GM12872 (cell line): Measurements from ENCODE around the gene TRPT1.

Experiments used
- TF ChIP-seq, protein P1 (sequence below): IDR thresholded peaks from 3 replicates; pipeline ENCODE4 v1.5.1; 2011; ENCODE audit warnings: low read depth, mild to moderate bottlenecking, low read length, moderate library complexity; ENCODE audit not compliant: insufficient read depth

TRPT1 gene

DNA sequence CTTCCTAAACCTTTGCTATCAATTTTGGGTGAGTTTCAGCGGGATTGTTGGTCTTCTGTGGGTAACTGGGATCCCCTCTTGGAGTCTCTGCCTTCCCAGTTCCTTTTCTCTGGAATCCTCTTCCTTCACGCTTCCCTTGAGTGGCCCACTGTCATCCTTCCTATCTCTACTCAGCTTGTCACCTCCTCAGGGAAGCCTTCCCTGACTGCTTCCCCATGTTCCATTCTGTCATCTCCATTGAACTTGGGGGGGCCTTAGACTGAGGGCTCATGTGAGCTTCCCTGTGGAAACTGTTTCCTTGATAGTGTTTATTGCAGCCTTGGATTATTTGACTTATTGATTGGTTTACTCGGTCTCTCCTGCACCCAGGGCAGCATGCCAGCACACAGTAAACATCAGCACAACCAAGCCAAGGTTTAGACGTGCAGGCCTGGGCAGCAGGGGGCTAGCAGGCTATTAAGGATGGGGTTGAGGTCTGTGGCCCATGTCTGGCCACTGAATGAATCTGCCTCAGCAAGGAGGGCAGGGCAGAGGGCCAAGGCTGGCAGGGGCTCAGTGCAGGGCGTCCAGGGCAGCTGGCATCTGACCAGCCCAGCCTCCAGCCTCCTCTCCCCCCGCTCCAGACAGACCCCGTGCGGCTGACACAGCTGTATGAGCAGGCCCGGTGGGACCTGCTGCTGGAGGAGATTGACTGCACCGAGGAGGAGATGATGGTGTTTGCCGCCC, 7.2 kb downstream of the TRPT1 start:
- TF ChIP-seq, protein P1, sequence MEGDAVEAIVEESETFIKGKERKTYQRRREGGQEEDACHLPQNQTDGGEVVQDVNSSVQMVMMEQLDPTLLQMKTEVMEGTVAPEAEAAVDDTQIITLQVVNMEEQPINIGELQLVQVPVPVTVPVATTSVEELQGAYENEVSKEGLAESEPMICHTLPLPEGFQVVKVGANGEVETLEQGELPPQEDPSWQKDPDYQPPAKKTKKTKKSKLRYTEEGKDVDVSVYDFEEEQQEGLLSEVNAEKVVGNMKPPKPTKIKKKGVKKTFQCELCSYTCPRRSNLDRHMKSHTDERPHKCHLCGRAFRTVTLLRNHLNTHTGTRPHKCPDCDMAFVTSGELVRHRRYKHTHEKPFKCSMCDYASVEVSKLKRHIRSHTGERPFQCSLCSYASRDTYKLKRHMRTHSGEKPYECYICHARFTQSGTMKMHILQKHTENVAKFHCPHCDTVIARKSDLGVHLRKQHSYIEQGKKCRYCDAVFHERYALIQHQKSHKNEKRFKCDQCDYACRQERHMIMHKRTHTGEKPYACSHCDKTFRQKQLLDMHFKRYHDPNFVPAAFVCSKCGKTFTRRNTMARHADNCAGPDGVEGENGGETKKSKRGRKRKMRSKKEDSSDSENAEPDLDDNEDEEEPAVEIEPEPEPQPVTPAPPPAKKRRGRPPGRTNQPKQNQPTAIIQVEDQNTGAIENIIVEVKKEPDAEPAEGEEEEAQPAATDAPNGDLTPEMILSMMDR, result no peak

DNA sequence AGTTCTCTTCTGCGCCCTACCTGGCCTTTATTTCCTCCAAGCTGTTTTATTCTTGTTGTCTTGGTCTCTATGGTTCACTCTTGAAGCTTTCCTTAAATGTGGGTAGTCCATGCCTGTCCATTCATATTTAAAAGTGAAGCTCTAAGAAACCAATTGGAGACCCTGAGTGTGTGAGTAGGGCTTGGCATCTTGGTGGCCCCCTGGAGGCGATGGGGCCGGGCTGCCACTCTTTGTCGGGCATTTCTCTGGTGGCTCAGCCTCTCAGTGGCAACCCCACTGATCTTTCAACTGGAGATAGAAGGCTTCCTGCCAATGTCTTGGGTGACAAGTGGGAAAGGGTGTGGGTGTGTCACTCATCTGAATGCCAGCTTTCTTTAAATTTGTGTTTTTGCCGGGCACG, 9.1 kb downstream of the TRPT1 start:
- TF ChIP-seq, protein P1, result peak; percentile 21; the same call in 1 of the 3 replicates

DNA sequence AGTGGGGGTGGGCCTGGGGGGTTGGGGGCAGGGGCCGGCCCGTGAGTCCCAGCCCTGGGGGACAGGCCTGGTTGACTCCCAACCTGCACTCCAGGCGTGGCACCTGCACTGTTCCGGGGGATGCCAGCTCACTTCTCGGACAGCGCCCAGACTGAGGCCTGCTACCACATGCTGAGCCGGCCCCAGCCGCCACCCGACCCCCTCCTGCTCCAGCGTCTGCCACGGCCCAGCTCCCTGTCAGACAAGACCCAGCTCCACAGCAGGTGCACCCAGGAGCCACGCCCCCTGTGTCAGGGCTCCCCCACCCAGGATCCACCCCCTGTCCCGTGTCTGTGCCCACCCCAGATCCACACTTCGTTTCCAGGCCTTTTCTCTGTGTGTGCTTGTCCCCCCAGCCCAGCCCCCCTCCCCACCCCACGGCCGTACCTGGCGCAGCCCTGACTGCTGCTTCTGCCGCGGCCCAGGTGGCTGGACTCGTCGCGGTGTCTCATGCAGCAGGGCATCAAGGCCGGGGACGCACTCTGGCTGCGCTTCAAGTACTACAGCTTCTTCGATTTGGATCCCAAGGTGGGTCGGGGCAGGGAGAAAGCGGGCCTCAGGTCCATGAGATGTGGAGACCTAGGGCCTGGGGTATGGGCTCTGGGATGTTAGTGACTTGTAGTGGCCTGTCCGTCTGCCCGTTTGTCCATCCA, 14.7 kb downstream of the TRPT1 start:
- TF ChIP-seq, protein P1, result no peak

DNA sequence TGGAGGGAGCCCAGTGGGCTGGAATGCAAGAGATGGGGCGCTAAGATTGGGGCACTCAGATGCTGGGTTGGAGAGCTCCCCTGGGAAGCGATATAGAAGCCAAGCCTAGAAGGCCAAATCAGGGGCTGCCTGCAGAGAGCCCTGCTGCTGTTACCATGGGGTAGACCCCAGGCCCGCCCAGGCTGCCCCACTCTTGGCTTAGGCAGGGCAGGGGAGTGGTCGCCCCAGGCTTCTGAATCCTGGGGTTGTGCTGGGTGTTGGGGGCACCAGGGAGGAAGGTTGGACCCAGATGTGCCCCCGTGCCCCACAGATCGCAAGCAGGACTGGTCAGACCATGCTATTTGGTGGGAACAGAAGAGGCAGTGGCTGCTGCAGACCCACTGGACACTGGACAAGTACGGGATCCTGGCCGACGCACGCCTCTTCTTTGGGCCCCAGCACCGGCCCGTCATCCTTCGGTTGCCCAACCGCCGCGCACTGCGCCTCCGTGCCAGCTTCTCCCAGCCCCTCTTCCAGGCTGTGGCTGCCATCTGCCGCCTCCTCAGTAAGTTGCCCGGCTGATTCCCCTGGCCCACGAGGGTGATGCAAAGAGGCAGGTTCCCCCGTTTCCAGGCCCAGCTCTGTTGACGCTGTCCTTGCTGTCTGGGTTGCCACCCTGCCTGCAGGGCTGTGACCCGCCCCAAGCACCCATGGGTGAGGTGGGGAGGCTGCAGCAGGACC, 15.5 kb downstream of the TRPT1 start:
- TF ChIP-seq, protein P1, result no peak

DNA sequence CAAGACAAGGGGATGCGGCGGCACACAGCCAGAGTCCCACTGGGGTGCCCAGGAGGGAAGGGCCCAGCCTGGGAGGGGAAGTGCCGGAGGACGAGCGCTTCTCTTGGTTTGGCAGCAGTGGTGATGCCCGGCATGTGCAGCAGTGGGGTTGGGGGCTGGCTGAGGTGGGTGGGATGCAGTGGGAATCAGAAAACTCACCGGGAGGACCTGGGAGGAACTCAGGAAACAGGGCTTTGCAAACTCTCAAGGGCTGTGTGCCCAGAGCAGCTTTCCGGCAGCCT, 16.5 kb downstream of the TRPT1 start:
- TF ChIP-seq, protein P1, result no peak

DNA sequence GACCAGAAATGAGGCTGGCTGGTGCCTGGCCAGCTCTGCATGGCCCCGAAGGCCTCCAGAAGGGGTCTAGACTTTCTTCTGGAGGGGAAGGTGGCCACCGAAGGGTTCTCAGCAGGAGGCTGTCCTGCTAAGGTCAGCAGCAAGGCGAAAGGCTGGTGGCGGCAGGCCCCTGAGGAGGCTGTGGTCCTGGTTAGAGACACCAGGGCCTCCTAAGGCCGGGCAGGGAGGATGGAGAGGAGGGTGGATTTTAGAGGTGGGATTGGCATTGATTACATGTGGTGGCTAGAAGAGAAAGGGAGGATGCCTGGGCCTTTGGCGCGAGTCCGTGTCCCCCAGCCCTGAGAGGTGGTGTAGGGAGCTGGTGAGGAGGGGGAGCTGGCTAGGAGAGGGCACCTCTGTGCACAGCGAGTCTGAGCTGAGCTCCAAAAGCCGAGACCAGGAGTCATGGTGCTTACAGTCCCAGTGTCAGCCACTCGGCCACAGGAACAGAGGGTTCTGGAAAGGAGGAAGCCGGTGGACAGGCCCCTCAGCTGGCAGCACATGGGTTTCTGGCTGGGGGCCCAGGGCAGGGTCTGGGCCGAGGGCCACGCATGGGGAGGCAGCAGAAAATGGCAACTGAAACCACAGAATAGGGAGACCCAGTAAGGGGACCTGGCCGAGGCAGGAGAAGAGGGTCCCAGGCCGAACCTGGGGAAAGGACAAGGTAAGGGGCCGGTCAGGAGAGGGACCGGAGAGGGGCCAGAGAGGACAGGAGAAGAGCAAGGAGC, 17.0 kb downstream of the TRPT1 start:
- TF ChIP-seq, protein P1, result no peak
